Activated naive CD4-positive, alpha-beta T cell treated with anti-CD3 and anti-CD28 coated beads, Interleukin-2, amount 50 U/mL, for 24 hours (primary cell): ENCODE measurements around the gene ADAM23.

Experiments
- H3K27ac Mint-ChIP-seq: one replicate; pipeline ENCODE4 v1.8.0; 2021; ENCODE audit warnings: mild to moderate bottlenecking, mixed read lengths
- H3K27me3 Mint-ChIP-seq: one replicate; pipeline ENCODE4 v1.8.0; 2021; ENCODE audit warnings: mixed read lengths
- H3K36me3 Mint-ChIP-seq: one replicate; pipeline ENCODE4 v1.8.0; 2021; ENCODE audit warnings: mixed read lengths
- H3K4me1 Mint-ChIP-seq: one replicate; pipeline ENCODE4 v1.8.0; 2021; ENCODE audit warnings: mixed read lengths
- H3K4me3 Mint-ChIP-seq: one replicate; pipeline ENCODE4 v1.8.0; 2021; ENCODE audit warnings: mild to moderate bottlenecking, mixed read lengths
- H3K9me3 Mint-ChIP-seq: one replicate; pipeline ENCODE4 v1.8.0; 2021; ENCODE audit warnings: mixed read lengths

Gene ADAM23

GRCh38 chr2:206611736-206612135 is 168.4 kb downstream of the ADAM23 start:
- Mint-ChIP-seq H3K4me1 (no peaks in the 10 kb centered on the region), H3K27ac (no peak overlapping the region), H3K36me3 (no peaks in the 10 kb centered on the region), H3K9me3 (no peaks in the 10 kb centered on the region), H3K27me3 (peaks cover 2% of the 10 kb centered on the region), H3K4me3 (no peak overlapping the region)

- no peak overlapping the region for H3K4me3 Mint-ChIP-seq
- no peak overlapping the region for H3K27ac Mint-ChIP-seq
- no peaks in the 10 kb centered on the region for H3K4me1 Mint-ChIP-seq
- H3K9me3 Mint-ChIP-seq: no peaks in the 10 kb centered on the region
- H3K36me3 Mint-ChIP-seq: no peaks in the 10 kb centered on the region
- peaks cover 6% of the 10 kb centered on the region for H3K27me3 Mint-ChIP-seq
Observed at GRCh38 chr2:206614811-206615210, 171.5 kb downstream of the ADAM23 start.

- Mint-ChIP-seq H3K27ac (no peak overlapping the region), H3K9me3 (no peaks in the 10 kb centered on the region), H3K4me1 (no peaks in the 10 kb centered on the region), H3K4me3 (no peak overlapping the region), H3K36me3 (no peaks in the 10 kb centered on the region), H3K27me3 (peaks cover 6% of the 10 kb centered on the region)
Observed at GRCh38 chr2:206615417-206616089, 172.2 kb downstream of the ADAM23 start.

GRCh38 chr2:206616151-206616550 is 172.8 kb downstream of the ADAM23 start:
- Mint-ChIP-seq H3K9me3 (no peaks in the 10 kb centered on the region), H3K27me3 (peaks cover 6% of the 10 kb centered on the region), H3K36me3 (no peaks in the 10 kb centered on the region), H3K4me1 (no peaks in the 10 kb centered on the region), H3K27ac (no peak overlapping the region), H3K4me3 (no peak overlapping the region)

GRCh38 chr2:206619011-206619410 is 175.7 kb downstream of the ADAM23 start:
- Mint-ChIP-seq H3K4me1 (no peaks in the 10 kb centered on the region), H3K36me3 (no peaks in the 10 kb centered on the region), H3K4me3 (no peak overlapping the region), H3K27ac (no peak overlapping the region), H3K27me3 (peaks cover 6% of the 10 kb centered on the region), H3K9me3 (no peaks in the 10 kb centered on the region)

GRCh38 chr2:206626108-206626507 is 182.8 kb downstream of the ADAM23 start:
- peaks cover 9% of the 10 kb centered on the region for H3K27me3 Mint-ChIP-seq
- no peaks in the 10 kb centered on the region for H3K4me1 Mint-ChIP-seq
- no peak overlapping the region for H3K27ac Mint-ChIP-seq
- H3K4me3 Mint-ChIP-seq: no peak overlapping the region
- no peaks in the 10 kb centered on the region for H3K36me3 Mint-ChIP-seq
- no peaks in the 10 kb centered on the region for H3K9me3 Mint-ChIP-seq

GRCh38 chr2:206627632-206628031 is 184.3 kb downstream of the ADAM23 start:
- Mint-ChIP-seq H3K4me3 (no peak overlapping the region), H3K4me1 (no peaks in the 10 kb centered on the region), H3K27ac (no peak overlapping the region), H3K9me3 (no peaks in the 10 kb centered on the region), H3K36me3 (no peaks in the 10 kb centered on the region), H3K27me3 (peaks cover 9% of the 10 kb centered on the region)

GRCh38 chr2:206631340-206631739 is 188.0 kb downstream of the ADAM23 start:
- Mint-ChIP-seq H3K27me3 (peaks cover 11% of the 10 kb centered on the region), H3K9me3 (no peaks in the 10 kb centered on the region), H3K27ac (no peak overlapping the region), H3K4me1 (no peaks in the 10 kb centered on the region), H3K36me3 (no peaks in the 10 kb centered on the region), H3K4me3 (no peak overlapping the region)

GRCh38 chr2:206635015-206635414 is 191.7 kb downstream of the ADAM23 start:
- H3K27ac Mint-ChIP-seq: no peak overlapping the region
- no peaks in the 10 kb centered on the region for H3K36me3 Mint-ChIP-seq
- H3K27me3 Mint-ChIP-seq: peaks cover 6% of the 10 kb centered on the region
- no peaks in the 10 kb centered on the region for H3K4me1 Mint-ChIP-seq
- H3K9me3 Mint-ChIP-seq: no peaks in the 10 kb centered on the region
- H3K4me3 Mint-ChIP-seq: no peak overlapping the region

GRCh38 chr2:206639636-206640035 is 196.3 kb downstream of the ADAM23 start:
- H3K27ac Mint-ChIP-seq: no peak overlapping the region
- H3K9me3 Mint-ChIP-seq: no peaks in the 10 kb centered on the region
- no peaks in the 10 kb centered on the region for H3K4me1 Mint-ChIP-seq
- peaks cover 16% of the 10 kb centered on the region for H3K27me3 Mint-ChIP-seq
- no peak overlapping the region for H3K4me3 Mint-ChIP-seq
- H3K36me3 Mint-ChIP-seq: no peaks in the 10 kb centered on the region

- Mint-ChIP-seq H3K36me3 (no peaks in the 10 kb centered on the region), H3K9me3 (no peaks in the 10 kb centered on the region), H3K27me3 (peaks cover 19% of the 10 kb centered on the region), H3K4me1 (no peaks in the 10 kb centered on the region), H3K27ac (no peak overlapping the region), H3K4me3 (no peak overlapping the region)
Observed at GRCh38 chr2:206641226-206641625, 197.9 kb downstream of the ADAM23 start.

GRCh38 chr2:206642075-206643025 is 199.0 kb downstream of the ADAM23 start, which contains the start of gene FAM237A:
Gene FAM237A, plus strand, starts transcription at chr2:206642487. Its CDS starts 1,750 bp downstream, at chr2:206644237.
- no peak within 1 kb of the TSS for H3K4me3 Mint-ChIP-seq
- H3K9me3 Mint-ChIP-seq: no peaks in the 10 kb centered on the region
- H3K27ac Mint-ChIP-seq: no peak within 1 kb of the TSS
- H3K4me1 Mint-ChIP-seq: no peaks in the 10 kb centered on the region
- peaks cover 20% of the 10 kb centered on the region for H3K27me3 Mint-ChIP-seq
- no peaks in the 10 kb centered on the region for H3K36me3 Mint-ChIP-seq

- Mint-ChIP-seq H3K4me3 (no peak overlapping the region), H3K4me1 (no peaks in the 10 kb centered on the region), H3K9me3 (no peaks in the 10 kb centered on the region), H3K27ac (no peak overlapping the region), H3K36me3 (no peaks in the 10 kb centered on the region), H3K27me3 (peaks cover 16% of the 10 kb centered on the region)
Observed at GRCh38 chr2:206647985-206648384, 204.7 kb downstream of the ADAM23 start.

- H3K9me3 Mint-ChIP-seq: peaks cover 8% of the 10 kb centered on the region
- no peak overlapping the region for H3K4me3 Mint-ChIP-seq
- H3K4me1 Mint-ChIP-seq: no peaks in the 10 kb centered on the region
- H3K27me3 Mint-ChIP-seq: peaks cover 10% of the 10 kb centered on the region
- H3K27ac Mint-ChIP-seq: no peak overlapping the region
- H3K36me3 Mint-ChIP-seq: peaks cover 4% of the 10 kb centered on the region
Observed at GRCh38 chr2:206657087-206657486, 213.8 kb downstream of the ADAM23 start.

GRCh38 chr2:206665251-206665650 is 221.9 kb downstream of the ADAM23 start:
- Mint-ChIP-seq H3K27me3 (peaks cover 13% of the 10 kb centered on the region), H3K9me3 (no peaks in the 10 kb centered on the region), H3K4me1 (no peaks in the 10 kb centered on the region), H3K36me3 (no peaks in the 10 kb centered on the region), H3K4me3 (no peak overlapping the region), H3K27ac (no peak overlapping the region)
